NCI-H2196 treated with DMSO at 0.1 percent for 48 hours (cell line): ENCODE results near the gene EIF1B.

Source experiments
- DNase-seq: peaks from one replicate; lab custom pipeline; 2025; ENCODE audit not compliant: unreplicated experiment; lab: John Stamatoyannopoulos, UW

The EIF1B gene

GRCh38 chr3:40340541-40341170 lies 31.1 kb downstream of the EIF1B start:
- DNase-seq = no peak

DNA sequence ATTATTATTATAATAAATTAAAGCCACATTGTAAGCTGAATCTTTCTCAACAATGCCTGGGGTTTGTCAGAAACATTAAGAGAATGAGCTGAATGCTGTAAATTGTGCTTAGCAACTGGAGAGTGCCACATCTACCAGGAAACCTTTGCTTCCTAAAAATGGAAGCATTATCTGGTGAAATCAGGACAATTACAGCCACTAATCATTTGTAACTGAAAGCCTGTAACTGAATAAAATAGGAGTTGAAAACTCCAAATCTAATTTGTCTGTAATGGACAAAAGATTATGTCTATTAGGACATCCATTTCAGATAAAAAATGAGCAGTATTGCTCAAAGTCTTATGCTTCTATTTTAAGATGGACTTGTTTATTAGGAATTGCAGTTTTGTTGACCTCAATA lies 32.2 kb downstream of the EIF1B start:
- DNase-seq = no peak

- DNase-seq = no peak
Observed at GRCh38 chr3:40350529-40350928, 41.0 kb downstream of the EIF1B start.

DNA sequence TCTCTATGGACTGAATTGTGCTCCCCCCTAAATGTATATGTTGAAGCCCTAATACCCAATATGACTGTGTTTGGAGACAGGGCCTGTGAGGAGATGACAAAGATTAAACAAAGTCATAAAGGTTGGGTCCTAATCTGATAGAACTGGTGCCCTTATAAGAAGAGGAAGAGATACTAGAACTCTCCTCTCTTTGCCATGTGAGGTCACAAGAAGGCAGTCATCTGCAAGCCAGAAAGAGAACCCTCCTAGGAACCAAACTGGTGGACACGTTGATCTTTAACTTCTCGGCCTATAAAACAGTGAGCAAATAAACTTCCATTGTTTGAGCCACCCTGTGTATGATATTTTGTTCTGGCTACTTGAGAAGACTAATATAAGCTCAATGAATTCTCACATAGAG lies 45.9 kb downstream of the EIF1B start:
- no peak for DNase-seq

- DNase-seq = no peak
Observed at GRCh38 chr3:40358454-40358853, 48.9 kb downstream of the EIF1B start.
